Non-pigmented ciliary epithelial cell (primary cell): ENCODE data around the gene LCE4A.
"Not testable (repeated sequence)": the region's sequence is repeated elsewhere in the genome, so short reads cannot be mapped to it uniquely, and the experiment has no call there.

Experiments used
- DNase-seq: peaks from one replicate; pipeline ENCODE4 v3.0.0-alpha.2; 2010; ENCODE audit warnings: low read depth

Gene LCE4A

GRCh38 chr1:152707860-152708259 is at the start of gene LCE4A:
Gene LCE4A, plus strand, starts transcription at chr1:152708160. Its CDS starts 916 bp downstream, at chr1:152709076.
- no peak for DNase-seq

- no peak for DNase-seq
Measured at GRCh38 chr1:152658649-152659048, 49.3 kb upstream of the LCE4A start.

- DNase-seq: no peak
Measured at GRCh38 chr1:152663098-152663497, 44.9 kb upstream of the LCE4A start, which contains the start of gene LCE2D. Gene LCE2D, plus strand, starts transcription at chr1:152663380. Its CDS starts 726 bp downstream, at chr1:152664106.

GRCh38 chr1:152666171-152666570 is 41.8 kb upstream of the LCE4A start:
- DNase-seq: not testable (repeated sequence)

GRCh38 chr1:152667648-152668047 is 40.3 kb upstream of the LCE4A start:
- no peak for DNase-seq

- no peak for DNase-seq
Measured at GRCh38 chr1:152673016-152673415, 34.9 kb upstream of the LCE4A start.

- DNase-seq: not testable (repeated sequence)
Measured at GRCh38 chr1:152674983-152675382, 33.0 kb upstream of the LCE4A start, which contains the start of gene LCE2C. Gene LCE2C, plus strand, starts transcription at chr1:152675279. Its CDS starts 737 bp downstream, at chr1:152676016.

GRCh38 chr1:152679459-152679858 is 28.5 kb upstream of the LCE4A start:
- no peak for DNase-seq

GRCh38 chr1:152681616-152682015 is 26.3 kb upstream of the LCE4A start:
- no peak for DNase-seq

GRCh38 chr1:152683846-152684245 is 24.1 kb upstream of the LCE4A start:
- DNase-seq: no peak

GRCh38 chr1:152685823-152686222 is 22.1 kb upstream of the LCE4A start, which contains the start of gene LCE2B:
Gene LCE2B, plus strand, starts transcription at chr1:152686123. Its CDS starts 721 bp downstream, at chr1:152686844.
- DNase-seq: not testable (repeated sequence)

GRCh38 chr1:152697701-152698600 is 10.0 kb upstream of the LCE4A start, which contains the start of gene LCE2A:
Gene LCE2A, plus strand, starts transcription at chr1:152698345. Its CDS starts 557 bp downstream, at chr1:152698902.
- DNase-seq: no peak

- DNase-seq: no peak
Measured at GRCh38 chr1:152699746-152700145, 8.2 kb upstream of the LCE4A start.

- no peak for DNase-seq
Measured at GRCh38 chr1:152718238-152718637, 10.3 kb downstream of the LCE4A start.

GRCh38 chr1:152725261-152725660 is 17.3 kb downstream of the LCE4A start:
- no peak for DNase-seq

GRCh38 chr1:152728986-152729385 is 21.0 kb downstream of the LCE4A start:
- no peak for DNase-seq

- no peak for DNase-seq
Measured at GRCh38 chr1:152735648-152736047, 27.7 kb downstream of the LCE4A start.

- no peak for DNase-seq
Measured at GRCh38 chr1:152737997-152738396, 30.0 kb downstream of the LCE4A start.

- no peak for DNase-seq
Measured at GRCh38 chr1:152739841-152740240, 31.9 kb downstream of the LCE4A start.

GRCh38 chr1:152741656-152742055 is 33.7 kb downstream of the LCE4A start:
- no peak for DNase-seq

GRCh38 chr1:152743371-152744145 is 35.6 kb downstream of the LCE4A start:
- DNase-seq: no peak

- peak; percentile 14 for DNase-seq
Measured at GRCh38 chr1:152745289-152745704, 37.3 kb downstream of the LCE4A start.
